ENCODE data around the gene ADGRA1. TPM values are rescaled to one million over a fixed set of nuclear protein-coding genes. Genes with fewer than 3 reads are reported as not detected.

Gene ADGRA1
- total and polyA plus RNA-seq, 2 of the 8 experiments (the other 6 are each of a cell fraction or from before 2014, with no cell fraction given) = 0.17 to 0.21 TPM

DNA sequence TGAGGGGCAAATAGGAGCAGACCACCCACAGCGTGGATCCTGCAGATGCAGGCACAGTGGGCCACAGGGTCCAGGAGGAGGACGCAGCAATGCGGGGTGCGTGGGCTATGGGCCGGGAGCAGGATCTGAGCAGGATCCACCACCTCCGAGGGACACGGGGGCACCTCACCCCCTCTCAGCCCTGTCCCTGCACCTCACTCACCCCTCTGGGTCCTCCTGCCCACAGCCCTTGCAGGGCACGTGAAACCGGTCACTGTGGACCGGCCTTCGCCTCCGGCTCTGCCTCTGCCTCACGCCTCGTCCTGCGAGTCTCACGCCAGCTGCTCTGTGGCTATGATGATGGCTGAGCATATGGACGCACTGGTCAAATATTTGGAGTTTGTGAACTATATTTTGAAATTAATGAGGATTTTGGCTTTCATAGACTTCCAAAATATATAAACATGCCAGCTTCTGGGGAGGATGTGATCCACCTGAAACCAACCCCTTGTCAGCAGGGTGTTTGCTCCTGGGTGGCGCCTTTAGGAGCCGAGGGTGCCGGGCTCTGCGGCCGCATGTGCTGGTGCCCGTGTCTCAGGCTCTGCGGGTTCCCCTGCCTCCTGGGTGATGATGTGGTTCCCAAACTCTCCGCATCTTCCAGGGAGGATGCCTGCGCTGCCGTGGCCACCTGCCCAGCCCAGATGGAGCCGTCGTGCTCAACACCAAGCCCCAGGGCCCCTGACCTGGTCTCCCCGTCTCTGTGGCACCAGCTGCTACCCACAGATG lies 11.3 kb upstream of the ADGRA1 start:
- Histone ChIP-seq H3K79me1 (ENCODE audit: low read depth, low read length) (no peaks in the 10 kb centered on the region), H3K4me3 (ENCODE audit: extremely low read depth in 1 of 4, insufficient read depth in 2 of 4, low read depth in 3 of 4, low read length in 4 of 4) (no peak overlapping the region), H2BK5ac (ENCODE audit: low read depth, low read length) (no peak overlapping the region), H3K14ac (ENCODE audit: insufficient read length) (no peak overlapping the region), H3K4me2 (ENCODE audit: insufficient read depth in 1 of 2, low read depth in 2 of 2, low read length in 2 of 2) (no peak overlapping the region), H4K8ac (ENCODE audit: extremely low read depth, insufficient read depth, low read length) (no peak overlapping the region), H3K4ac (replicated peaks; ENCODE audit: insufficient read length, low read depth, low read length) (no peak overlapping the region), H3K9ac (replicated peaks in 1 of 4; ENCODE audit: extremely low read depth in 1 of 4, low read depth in 3 of 4, low read length in 3 of 4) (no peak overlapping the region), H2BK120ac (replicated peaks; ENCODE audit: low read depth, low read length) (no peak overlapping the region), H3K9me3 (ENCODE audit: insufficient read depth in 2 of 2, low read depth in 1 of 2, low read length in 1 of 2) (peaks cover 0 to 6% of the 10 kb centered on the region in 2 experiments; a peak in 1 of 4 replicates), H3K79me2 (ENCODE audit: control insufficient read depth in 1 of 2, insufficient read depth in 2 of 2, low read length in 2 of 2) (no peaks in the 10 kb centered on the region), H3K56ac (replicated peaks; ENCODE audit: insufficient read length, low read depth, low read length) (no peak overlapping the region), H2AK5ac (ENCODE audit: low read depth, low read length) (no peak overlapping the region), H3K18ac (ENCODE audit: extremely low read depth, low read length) (no peak overlapping the region), H2BK15ac (ENCODE audit: low read length) (no peak overlapping the region), H2AFZ (ENCODE audit: low read length) (no peak overlapping the region), H3K36me3 (ENCODE audit: control insufficient read depth in 2 of 4, insufficient read depth in 4 of 4, low read length in 3 of 4) (no peaks in the 10 kb centered on the region), H3K27ac (ENCODE audit: low read depth, low read length) (no peak overlapping the region), H2BK20ac (ENCODE audit: low read length) (no peak overlapping the region), H3K23ac (ENCODE audit: insufficient read length) (no peak overlapping the region), H3K4me1 (replicated peaks in 1 of 4; ENCODE audit: control insufficient read depth in 3 of 4, insufficient read depth in 4 of 4, low read length in 3 of 4) (peaks cover 0 to 6% (median 0%) of the 10 kb centered on the region in 4 experiments; a peak in 3 of 7 replicates), H4K5ac (ENCODE audit: insufficient read length, low read depth, low read length) (no peak overlapping the region), H4K20me1 (replicated peaks in 1 of 2; ENCODE audit: control insufficient read depth in 1 of 2, insufficient read depth in 2 of 2, low read length in 2 of 2) (peaks cover 0 to 3% of the 10 kb centered on the region in 2 experiments), H4K91ac (replicated peaks; ENCODE audit: insufficient read length, low read length) (no peak overlapping the region), H2BK12ac (ENCODE audit: low read depth, low read length) (no peak overlapping the region), H3K23me2 (ENCODE audit: low read depth, low read length) (no peaks in the 10 kb centered on the region), H3K27me3 (replicated peaks in 1 of 4; ENCODE audit: control insufficient read depth in 3 of 4, extremely low read depth in 1 of 4, insufficient read depth in 3 of 4, low read length in 3 of 4) (no peaks in the 10 kb centered on the region)
- ChIA-PET CTCF (ENCODE audit: partially characterized antibody) (no interaction called here), POLR2A (ENCODE audit: partially characterized antibody) (no interaction called here)
- 93% methylated on average over 27 of the region's 30 CpGs; no CpG with 5 or more reads in 1 of the 2 experiments for WGBS, 2 experiments (ENCODE audit: extremely low coverage in 1 of 2, insufficient coverage in 1 of 2, insufficient read length in 1 of 2, insufficient replicate concordance in 2 of 2, low coverage in 1 of 2, low lambda C conversion rate in 2 of 2, missing lambda C conversion rate in 1 of 2)
- FAIRE-seq (no peak), DNase-seq (ENCODE audit: low read depth in 1 of 2, low spot score in 2 of 2) (no peak)
- TF ChIP-seq POLR2A (IDR thresholded peaks at IDR 0.05; ENCODE audit: control extremely low read depth in 1 of 2, low read depth in 2 of 2, low read length in 2 of 2) = no peak
